MCF 10A (cell line): ENCODE data around the gene NECTIN2. TPM values are rescaled to one million over a fixed set of nuclear protein-coding genes. Genes with fewer than 3 reads are reported as not detected.

Experiments used
- BruUV-seq: library from RNA; stranded (reverse); fragments of 400-500 nt; replicated peaks from 2 replicates; lab custom pipeline; 2021; lab: Mats Ljungman, UMichigan
- CTCF ChIA-PET: fragments of 300-600 bp; sonication (Branson Sonifier 250); formaldehyde crosslinking; extraction: SDS; loops from one replicate; lab custom pipeline; 2021; ENCODE audit warnings: antibody characterized with exemption, inconsistent platforms; lab: Yijun Ruan, JAX
- POLR2A ChIA-PET: fragments of 300-600, 350-650 bp; sonication (Branson Sonifier 250); formaldehyde crosslinking; extraction: SDS; loops from one replicate; lab custom pipeline; 2020; ENCODE audit warnings: antibody characterized with exemption, inconsistent platforms; lab: Yijun Ruan, JAX
- DNase-seq: peaks from one replicate; pipeline ENCODE4 v3.0.0-alpha.2; 2018; ENCODE audit not compliant: unreplicated experiment
- H3K27ac Mint-ChIP-seq: one replicate; pipeline ENCODE4 v1.8.0; 2022; ENCODE audit warnings: mild to moderate bottlenecking, low read depth, mixed read lengths; ENCODE audit not compliant: unreplicated experiment
- H3K27me3 Mint-ChIP-seq: one replicate; pipeline ENCODE4 v1.8.0; 2022; ENCODE audit warnings: mixed read lengths; ENCODE audit not compliant: insufficient read depth, unreplicated experiment
- H3K36me3 Mint-ChIP-seq: one replicate; pipeline ENCODE4 v1.8.0; 2022; ENCODE audit warnings: mild to moderate bottlenecking, moderate library complexity, mixed read lengths; ENCODE audit not compliant: insufficient read depth, unreplicated experiment
- H3K4me1 Mint-ChIP-seq: one replicate; pipeline ENCODE4 v1.8.0; 2022; ENCODE audit warnings: mixed read lengths; ENCODE audit not compliant: insufficient read depth, unreplicated experiment
- H3K4me3 Mint-ChIP-seq: one replicate; pipeline ENCODE4 v1.8.0; 2022; ENCODE audit warnings: mild to moderate bottlenecking, moderate library complexity, mixed read lengths; ENCODE audit not compliant: unreplicated experiment
- H3K9me3 Mint-ChIP-seq: one replicate; pipeline ENCODE4 v1.8.0; 2022; ENCODE audit warnings: mixed read lengths; ENCODE audit not compliant: unreplicated experiment
- intact Hi-C: fragments of 100-400 bp; cut with micrococcal nuclease; formaldehyde crosslinking; loops from 2 replicates; pipeline ENCODE4 v1.14.1; 2022
- total RNA-seq: library from RNA; stranded (reverse); gene quantifications from 2 replicates; pipeline ENCODE4 v1.2.3, GENCODE V29; 2022
- TF ChIP-seq, protein P1 (sequence below): fragments of 200-600 bp; IDR thresholded peaks from one replicate; pipeline ENCODE4 v1.8.0; 2022; ENCODE audit warnings: antibody characterized with exemption, mild to moderate bottlenecking; ENCODE audit not compliant: unreplicated experiment

NECTIN2 gene
- total RNA-seq, 1 experiment from 2014 or later: 46.5 TPM

GRCh38 chr19:44807652-44808462, 38.2 kb upstream of the NECTIN2 start:
- POLR2A ChIA-PET: interaction anchor here (1.1 to 1.5 kb wide), 3 partner anchors 38 to 82 kb away, joined by 5 to 8 read pairs (median 7); partner anchors contain the start of gene NECTIN2
- Mint-ChIP-seq H3K27me3 (no peaks in the 10 kb centered on the region), H3K27ac (no peak overlapping the region), H3K9me3 (no peaks in the 10 kb centered on the region), H3K4me3 (peak overlapping the region; percentile 53), H3K36me3 (peaks cover 4% of the 10 kb centered on the region), H3K4me1 (peaks cover 17% of the 10 kb centered on the region)
- BruUV-seq: no TSS peak
- intact Hi-C loops: no loop called here
- DNase-seq: peak; percentile 48
- CTCF ChIA-PET: interaction anchor here (0.5 to 2.3 kb wide), 16 partner anchors 10 to 130 kb away, joined by 3 to 10 read pairs (median 6); partner anchors contain the start of gene NECTIN2
- TF ChIP-seq, protein P1, sequence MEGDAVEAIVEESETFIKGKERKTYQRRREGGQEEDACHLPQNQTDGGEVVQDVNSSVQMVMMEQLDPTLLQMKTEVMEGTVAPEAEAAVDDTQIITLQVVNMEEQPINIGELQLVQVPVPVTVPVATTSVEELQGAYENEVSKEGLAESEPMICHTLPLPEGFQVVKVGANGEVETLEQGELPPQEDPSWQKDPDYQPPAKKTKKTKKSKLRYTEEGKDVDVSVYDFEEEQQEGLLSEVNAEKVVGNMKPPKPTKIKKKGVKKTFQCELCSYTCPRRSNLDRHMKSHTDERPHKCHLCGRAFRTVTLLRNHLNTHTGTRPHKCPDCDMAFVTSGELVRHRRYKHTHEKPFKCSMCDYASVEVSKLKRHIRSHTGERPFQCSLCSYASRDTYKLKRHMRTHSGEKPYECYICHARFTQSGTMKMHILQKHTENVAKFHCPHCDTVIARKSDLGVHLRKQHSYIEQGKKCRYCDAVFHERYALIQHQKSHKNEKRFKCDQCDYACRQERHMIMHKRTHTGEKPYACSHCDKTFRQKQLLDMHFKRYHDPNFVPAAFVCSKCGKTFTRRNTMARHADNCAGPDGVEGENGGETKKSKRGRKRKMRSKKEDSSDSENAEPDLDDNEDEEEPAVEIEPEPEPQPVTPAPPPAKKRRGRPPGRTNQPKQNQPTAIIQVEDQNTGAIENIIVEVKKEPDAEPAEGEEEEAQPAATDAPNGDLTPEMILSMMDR: peak; percentile 35

- peak; percentile 66 for DNase-seq
- H3K27me3 Mint-ChIP-seq: no peaks in the 10 kb centered on the region
- ChIA-PET CTCF (interaction anchor here (0.6 to 2.3 kb wide), 10 partner anchors 10 to 120 kb away, joined by 3 to 9 read pairs (median 6); partner anchors contain the start of gene NECTIN2), POLR2A (interaction anchor here (1.2 kb wide), 1 partner anchor 81 kb away, joined by 7 read pairs; no protein-coding TSS in a partner anchor)
- no peaks in the 10 kb centered on the region for H3K36me3 Mint-ChIP-seq
- TF ChIP-seq, protein P1: no peak
- peak within 1 kb of the TSS; percentile 53 for H3K4me3 Mint-ChIP-seq
- H3K4me1 Mint-ChIP-seq: peaks cover 17% of the 10 kb centered on the region
- no peak within 1 kb of the TSS for H3K27ac Mint-ChIP-seq
- no TSS peak for BruUV-seq
- intact Hi-C loops: no loop called here
- no peaks in the 10 kb centered on the region for H3K9me3 Mint-ChIP-seq
Measured at GRCh38 chr19:44808463-44809371, 37.4 kb upstream of the NECTIN2 start, which contains the start of gene BCAM. Gene BCAM (plus strand): TSS chr19:44809103. CDS start chr19:44809125, 22 bp downstream.

- ChIA-PET CTCF (interaction anchor here (0.6 to 2.3 kb wide), 5 partner anchors 26 to 66 kb away, joined by 3 to 9 read pairs (median 3); no protein-coding TSS in a partner anchor), POLR2A (interaction anchor here (1.0 kb wide), 1 partner anchor 34 kb away, joined by 3 read pairs; no protein-coding TSS in a partner anchor)
- DNase-seq: no peak
- intact Hi-C loops: no loop called here
- Mint-ChIP-seq H3K36me3 (peaks cover 1% of the 10 kb centered on the region), H3K4me3 (peak overlapping the region; percentile 53), H3K4me1 (peaks cover 17% of the 10 kb centered on the region), H3K9me3 (no peaks in the 10 kb centered on the region), H3K27me3 (no peaks in the 10 kb centered on the region), H3K27ac (no peak overlapping the region)
- no TSS peak for BruUV-seq
- TF ChIP-seq, protein P1: no peak
Measured at GRCh38 chr19:44809577-44810233, 36.4 kb upstream of the NECTIN2 start.
